UCSD-AML1 (cell line): ENCODE data around the gene DRAP1.
A peak's percentile ranks its signal among the peaks of the same experiment; 100 is the strongest.

Experiments
- DNase-seq: peaks from one replicate; lab custom pipeline; 2025; ENCODE audit not compliant: unreplicated experiment; lab: John Stamatoyannopoulos, UW

Gene DRAP1, protein sequence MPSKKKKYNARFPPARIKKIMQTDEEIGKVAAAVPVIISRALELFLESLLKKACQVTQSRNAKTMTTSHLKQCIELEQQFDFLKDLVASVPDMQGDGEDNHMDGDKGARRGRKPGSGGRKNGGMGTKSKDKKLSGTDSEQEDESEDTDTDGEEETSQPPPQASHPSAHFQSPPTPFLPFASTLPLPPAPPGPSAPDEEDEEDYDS

DNA sequence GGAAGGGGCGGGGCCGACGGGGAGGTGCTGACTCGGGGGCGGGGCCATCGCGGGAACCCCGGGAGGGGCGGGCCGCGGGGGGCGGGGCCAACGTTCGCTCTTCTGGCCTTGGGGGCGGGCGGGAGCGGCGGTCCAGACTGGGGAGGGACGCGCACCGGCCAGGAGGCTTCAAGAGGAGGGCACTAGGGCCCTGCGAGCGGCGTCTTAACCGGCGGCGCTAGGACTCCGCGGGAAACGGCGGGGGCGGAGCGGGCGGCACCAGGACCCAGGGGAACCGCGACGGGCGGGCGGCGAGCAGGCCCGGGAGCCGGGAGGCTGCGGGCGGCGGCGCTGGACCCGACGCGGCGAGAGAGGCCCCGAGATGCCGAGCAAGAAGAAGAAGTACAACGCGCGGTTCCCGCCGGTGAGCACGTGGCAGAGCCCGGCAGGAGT, at the start of gene DRAP1:
Gene DRAP1, plus strand, starts transcription at position 286 of the 432 bp plus-strand sequence. Its CDS starts 76 bp downstream, at position 362.
- DNase-seq: peak; percentile 99

DNA sequence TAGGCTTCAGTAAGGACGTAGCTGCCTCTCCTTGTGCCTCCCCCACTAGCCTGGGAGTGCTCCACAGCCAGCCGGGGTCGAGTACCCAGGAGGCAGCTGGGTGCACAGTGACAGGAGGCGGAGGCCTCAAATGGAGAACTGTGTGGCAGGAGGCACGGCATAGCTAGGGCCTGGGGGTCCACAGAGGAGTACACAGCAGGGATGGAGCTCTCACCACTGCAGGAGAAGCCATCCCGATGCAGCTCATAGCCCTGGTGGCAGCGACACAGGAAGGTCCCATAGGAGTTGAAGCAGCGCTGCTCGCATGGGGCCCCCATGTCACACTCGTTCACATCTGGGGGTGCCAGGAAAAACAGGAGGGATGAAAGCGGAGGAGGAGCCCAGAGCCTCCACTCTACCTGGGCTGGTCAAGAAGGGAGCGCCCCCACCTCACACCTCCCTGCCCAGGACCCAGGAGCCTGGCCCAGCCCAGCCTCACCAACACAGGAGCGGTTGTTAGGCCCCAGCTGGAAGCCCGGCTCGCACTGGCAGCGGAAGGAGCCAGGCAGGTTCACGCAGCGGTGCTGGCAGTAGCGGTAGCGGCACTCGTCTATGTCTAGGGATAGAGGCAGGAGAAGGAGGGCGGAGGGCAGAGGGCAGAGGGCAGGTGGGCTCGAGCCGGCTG, 49.5 kb upstream of the DRAP1 start:
- no peak for DNase-seq

DNA sequence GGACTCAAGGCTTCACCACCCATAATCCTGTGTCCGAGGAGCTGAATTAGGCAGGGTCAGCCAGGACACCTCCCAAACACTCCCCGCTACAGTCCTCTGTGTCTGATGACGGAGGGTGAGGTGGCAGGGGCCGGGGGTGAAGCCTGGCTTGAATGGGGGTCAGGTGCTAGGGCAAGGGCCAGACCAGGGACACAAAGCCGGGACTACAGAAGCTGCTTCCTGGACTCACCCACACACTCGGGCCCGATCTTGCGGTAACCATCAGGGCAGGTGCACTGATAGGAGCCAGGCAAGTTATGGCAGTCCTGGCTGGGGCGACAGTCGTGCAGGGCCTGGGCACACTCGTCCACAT, 48.9 kb upstream of the DRAP1 start:
- no peak for DNase-seq

DNA sequence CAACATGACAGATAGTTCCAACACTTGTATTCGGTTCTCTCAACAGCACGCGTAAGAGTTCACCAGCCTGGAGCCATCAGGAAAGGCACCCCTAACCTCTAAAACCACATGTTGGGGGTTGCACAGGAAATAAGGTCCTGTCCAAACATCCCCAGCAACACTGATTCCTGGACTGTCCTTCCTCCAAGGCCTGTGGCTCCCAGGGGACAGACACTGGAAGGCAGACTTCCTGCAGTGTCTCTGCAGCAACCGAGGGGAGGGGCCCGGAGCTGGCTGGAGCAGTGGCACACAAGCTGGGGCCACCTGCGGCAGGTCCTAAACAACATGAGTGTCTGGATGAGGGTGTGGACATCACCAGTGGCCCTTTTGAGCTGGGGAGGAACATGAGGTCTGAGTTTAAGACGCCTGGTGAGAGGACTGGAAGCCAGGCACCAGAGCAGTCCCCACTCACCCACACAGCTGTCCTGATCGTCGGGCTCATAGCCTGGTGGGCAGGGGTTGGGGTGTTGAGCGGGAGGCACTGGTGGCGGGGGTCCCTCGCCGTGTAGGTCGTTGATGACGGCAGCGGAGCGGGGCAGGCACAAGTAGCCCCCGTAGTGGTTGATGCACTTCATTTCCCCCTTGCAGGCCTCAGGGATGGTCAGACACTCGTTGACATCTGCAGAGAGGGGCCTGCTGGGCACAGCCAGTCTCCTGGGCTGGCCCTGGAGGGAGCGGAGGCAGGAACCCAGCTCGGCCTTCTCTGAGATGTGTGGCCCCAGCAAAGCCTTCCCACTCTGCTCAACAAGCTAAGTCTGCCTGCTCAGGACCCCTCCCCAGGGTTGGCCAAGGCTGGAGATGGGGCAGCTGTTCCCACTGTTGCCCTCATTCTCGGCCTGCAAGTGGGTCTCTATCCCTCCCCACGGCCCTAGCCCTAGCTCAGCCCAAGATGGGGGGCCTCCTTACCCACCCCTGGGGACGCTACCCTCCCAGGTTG, 48.2 kb upstream of the DRAP1 start:
- peak; percentile 72 for DNase-seq

DNA sequence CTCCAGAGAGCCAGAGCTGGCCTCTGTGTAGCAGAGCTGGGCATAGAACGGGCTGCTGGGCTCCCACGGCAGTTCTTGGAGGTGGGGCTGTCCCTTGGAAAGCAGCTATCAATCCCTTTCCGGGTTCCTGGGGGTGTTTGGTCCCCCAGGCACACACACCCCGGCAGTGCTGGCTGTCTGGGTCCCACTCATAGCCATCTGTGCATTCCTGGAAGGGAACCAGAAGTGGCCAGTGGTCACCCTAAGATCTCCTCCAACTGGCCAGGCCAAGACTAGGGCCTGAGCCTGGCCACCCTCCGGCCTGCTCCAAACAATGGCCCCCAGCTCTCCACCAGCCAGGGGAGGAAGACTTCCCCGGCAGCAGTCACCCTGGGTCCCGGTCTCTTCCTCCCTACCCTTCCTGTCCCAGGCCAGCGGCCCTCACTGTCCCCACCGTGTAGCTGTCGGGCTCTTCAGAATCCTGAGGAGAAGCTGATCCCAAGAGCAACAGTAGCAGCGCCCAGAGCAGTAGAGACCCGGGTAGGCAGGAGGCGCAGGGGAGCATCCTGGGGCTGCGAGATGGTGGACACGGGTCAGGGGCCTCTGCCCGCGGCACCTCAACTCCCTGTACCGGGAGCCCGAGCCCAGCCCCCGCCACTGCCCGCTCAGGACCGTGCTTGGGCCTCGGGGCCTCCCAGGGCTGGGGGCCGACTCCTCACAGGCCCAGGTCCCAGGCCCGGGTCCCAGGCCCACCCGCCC, 47.2 kb upstream of the DRAP1 start:
- DNase-seq: no peak

DNA sequence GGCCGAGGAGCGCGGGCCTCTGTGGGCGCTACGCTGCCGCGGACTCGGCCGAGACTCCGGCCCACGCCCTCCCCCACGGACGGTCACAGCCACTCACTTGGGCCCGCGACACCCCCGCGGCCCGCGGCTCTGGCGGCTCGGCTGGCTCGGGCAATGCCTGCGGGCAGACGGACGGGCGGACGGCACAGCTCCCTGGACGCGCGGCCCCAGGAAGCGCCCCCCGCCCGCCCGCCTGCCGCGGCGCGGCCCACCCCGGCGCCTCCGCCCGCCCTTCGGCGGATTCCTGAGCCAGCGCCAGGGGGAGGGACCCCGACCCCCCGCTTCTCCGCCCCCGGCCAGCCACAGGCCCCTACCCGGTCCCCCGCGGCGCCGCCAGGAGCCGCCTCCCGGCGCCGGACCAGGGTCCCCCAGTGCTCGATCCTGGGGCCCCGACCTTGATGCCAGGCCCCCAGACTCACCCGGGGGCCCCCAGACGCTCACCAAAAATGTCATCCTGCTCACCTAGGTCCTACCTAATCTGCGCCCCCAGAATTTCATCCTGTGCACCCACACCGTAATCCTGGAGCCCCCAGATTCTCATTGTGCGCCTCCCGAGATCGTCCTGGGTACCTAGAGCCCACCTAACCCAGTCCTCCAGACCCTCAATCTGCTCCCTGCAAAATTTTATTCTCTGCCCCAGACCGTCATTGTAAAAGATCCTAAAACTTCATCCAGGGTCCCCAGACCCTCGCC, 46.5 kb upstream of the DRAP1 start, which contains the start of gene EFEMP2:
Gene EFEMP2, minus strand, starts transcription at position 215 of the 732 bp plus-strand sequence. CDS start 446 bp downstream, outside the sequence.
- DNase-seq: no peak

DNA sequence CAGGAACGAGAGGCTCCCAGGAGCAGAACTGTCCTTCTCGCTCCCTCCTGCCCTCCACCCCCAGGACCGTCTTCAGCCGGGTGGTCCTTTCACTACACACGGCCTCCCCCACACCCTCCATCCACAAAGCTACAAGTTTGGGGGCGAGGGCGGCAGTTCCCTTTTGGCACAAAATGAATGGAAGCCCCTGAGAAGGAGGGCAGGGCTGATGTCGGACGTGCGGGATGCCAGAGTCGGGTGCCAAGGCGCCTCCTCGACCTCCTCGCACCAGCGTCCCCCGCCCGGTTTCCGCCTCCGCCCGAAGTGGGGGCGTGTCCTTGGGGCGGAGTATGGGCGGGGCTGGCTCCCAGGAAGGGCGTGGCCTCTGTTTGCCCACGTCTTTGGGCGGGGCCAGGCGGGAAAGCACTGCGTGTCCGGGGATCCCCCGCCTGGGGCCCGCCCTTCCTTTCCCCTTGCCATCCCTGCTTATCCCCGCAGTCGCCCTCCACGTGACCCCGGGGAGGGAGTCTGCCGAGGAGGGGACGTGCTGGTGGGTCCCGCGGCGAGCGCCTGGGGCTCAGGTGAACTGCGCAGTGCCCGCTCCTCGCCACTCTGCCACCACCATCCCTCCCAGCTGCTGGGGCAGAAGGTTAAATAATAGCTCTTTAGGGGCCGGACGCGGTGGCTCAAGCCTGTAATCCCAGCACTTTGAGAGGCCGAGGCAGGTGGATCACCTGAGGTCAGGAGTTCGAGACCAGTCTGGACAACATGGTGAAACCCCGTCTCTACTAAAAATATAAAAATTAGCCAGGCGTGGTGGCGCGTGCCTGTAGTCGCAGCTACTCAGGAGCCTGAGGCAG, 45.7 kb upstream of the DRAP1 start:
- DNase-seq: peak; percentile 95

DNA sequence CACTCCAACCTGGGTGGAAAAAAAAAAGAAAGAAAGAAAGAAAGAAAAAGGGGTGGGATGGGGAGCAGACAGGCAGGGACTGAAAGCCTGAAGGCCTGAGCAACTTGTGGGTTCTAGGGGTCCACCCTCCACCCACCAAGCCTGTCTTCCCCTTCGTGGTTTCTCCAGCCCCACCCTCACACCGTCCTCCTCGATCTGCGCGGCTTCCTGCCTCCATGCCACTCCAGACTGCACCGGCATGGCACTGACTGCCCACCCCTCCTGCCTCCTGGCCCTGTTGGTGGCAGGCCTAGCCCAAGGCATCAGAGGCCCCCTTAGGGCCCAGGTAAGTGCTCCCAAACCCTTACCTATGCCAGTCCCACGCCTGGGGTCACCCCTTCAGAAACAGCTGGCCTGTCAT, 39.6 kb upstream of the DRAP1 start, which contains the start of gene CTSW:
Gene CTSW, plus strand, starts transcription at position 221 of the 400 bp plus-strand sequence. Its CDS starts 18 bp downstream, at position 239.
- DNase-seq: peak; percentile 62

DNA sequence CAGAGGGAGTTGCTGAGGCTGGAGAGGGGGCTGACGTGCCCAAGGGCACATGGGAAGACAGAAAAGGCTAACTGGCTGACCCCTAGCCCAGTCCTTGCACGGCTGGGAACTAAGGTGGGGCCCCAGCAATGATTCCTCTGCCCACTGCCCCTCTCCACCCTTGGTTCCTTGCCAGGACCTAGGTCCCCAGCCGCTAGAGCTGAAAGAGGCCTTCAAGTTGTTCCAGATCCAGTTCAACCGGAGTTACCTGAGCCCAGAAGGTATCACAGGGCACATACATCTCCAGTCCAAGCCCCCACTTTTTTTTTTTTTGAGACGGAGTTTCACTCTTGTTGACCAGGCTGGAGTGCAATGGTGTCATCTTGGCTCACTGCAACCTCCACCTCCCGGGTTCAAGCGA, 39.2 kb upstream of the DRAP1 start:
- no peak for DNase-seq

DNA sequence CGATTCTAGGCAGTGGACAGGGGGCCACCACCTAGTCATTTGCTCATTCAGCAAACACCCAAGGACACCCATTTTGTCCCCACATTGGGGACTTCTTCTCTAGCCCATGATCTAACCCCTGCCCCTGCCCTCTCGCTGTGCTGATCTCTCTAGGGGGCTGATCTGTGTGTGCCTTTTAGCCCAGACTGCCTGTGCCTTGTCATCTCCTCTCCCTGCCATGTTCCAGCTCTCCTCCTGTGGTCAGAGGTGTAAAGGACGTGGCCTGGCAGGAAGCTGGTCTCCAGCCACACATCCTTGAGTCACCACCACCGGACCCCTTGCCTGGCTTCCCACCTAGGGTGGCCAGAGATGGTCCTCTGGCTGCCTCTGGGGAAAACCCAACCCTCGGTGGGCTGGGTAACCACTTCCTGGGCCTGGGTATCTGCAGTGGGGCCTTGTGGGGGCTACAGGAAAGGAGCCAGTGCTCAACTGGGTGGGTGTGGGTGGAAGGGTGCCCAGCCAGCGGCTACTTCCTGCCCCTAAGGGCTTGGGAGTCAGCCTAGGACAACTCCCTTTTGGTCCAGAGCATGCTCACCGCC, 38.3 kb upstream of the DRAP1 start:
- peak; percentile 33 for DNase-seq

DNA sequence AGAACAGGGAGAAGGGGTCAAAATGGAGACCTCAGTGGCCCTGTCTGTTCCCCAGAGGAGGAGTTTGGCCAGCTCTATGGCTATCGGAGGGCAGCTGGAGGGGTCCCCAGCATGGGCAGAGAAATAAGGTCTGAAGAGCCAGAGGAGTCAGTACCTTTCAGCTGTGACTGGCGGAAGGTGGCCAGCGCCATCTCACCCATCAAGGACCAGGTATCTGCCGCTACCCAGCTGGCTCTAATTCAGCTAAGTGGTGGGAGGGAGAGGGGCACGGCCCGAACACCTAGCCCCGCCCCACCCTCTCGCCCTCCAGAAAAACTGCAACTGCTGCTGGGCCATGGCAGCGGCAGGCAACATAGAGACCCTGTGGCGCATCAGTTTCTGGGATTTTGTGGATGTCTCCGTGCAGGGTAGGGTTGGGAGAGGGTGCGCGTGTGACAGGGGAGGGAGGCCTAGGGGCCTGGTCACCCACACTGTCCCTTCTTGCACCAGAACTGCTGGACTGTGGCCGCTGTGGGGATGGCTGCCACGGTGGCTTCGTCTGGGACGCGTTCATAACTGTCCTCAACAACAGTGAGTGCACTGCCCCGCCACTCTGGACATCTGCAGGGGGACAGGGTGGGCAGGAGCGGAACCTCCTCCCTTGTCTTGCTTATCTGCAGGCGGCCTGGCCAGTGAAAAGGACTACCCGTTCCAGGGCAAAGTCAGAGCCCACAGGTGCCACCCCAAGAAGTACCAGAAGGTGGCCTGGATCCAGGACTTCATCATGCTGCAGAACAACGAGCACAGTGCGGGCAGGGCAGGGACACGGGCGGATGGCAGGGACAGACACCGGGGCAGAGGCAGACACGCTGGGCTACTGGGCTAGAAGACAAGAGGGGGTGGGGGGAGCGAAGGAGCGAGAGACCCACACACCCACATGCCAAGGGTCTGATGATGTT, 36.8 kb upstream of the DRAP1 start:
- DNase-seq: no peak

DNA sequence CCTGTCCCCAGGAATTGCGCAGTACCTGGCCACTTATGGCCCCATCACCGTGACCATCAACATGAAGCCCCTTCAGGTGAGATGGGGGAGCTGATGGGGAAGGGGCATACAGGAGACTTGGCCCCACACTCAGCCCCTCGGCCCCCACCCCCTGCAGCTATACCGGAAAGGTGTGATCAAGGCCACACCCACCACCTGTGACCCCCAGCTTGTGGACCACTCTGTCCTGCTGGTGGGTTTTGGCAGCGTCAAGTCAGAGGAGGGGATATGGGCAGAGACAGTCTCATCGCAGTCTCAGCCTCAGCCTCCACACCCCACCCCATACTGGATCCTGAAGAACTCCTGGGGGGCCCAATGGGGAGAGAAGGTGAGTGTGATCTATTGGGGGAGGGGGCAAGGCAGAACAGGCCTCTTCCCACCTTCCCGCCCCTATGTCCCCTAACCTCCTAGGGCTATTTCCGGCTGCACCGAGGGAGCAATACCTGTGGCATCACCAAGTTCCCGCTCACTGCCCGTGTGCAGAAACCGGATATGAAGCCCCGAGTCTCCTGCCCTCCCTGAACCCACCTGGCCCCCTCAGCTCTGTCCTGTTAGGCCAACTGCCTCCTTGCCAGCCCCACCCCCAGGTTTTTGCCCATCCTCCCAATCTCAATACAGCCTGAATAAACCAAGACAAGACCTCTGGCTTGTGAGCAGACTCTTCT, 36.0 kb upstream of the DRAP1 start:
- no peak for DNase-seq

DNA sequence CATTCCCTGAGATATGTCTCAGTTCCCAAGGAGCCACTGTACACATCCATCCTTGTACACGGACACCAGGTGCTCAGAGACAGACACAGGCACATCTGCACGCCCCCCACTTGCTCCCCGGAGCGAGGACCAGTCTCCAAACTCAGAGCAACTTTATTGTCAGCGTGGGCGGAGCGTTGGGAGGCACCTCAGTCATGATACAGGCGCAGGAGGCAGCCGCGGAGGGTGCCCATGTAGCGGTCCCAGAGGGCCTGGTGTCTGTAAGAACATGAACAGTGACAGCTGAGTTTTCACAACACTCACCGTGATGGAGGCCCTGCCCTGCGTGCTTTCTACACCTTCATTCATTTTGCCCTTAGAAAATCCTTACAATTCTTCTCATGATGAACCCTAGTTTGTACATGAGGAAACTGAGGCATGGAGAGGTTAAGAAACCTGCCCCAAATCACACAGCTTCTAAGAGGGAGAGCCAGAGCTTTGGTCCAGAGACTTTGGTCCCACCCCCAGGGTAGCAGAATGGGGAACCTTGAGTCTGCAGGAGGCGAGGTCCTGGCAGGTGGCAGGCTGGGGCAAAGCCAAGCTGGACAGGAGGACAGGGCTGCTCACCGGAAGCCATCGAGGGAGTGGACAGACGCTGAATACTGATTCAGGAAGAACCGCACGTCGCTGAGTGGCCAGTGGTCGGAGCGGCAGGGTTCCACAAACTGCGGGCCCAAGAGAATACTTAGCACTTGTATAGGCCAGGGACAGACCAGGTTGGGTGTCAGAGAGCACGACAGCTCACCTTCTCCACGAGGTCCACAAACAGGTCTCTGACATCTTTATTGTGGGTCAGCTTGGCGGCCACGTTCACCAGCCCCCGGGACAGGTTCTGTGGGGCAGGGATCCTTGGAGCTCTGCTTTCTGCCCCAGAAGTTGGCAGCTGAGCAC, 35.2 kb upstream of the DRAP1 start:
- no peak for DNase-seq

DNA sequence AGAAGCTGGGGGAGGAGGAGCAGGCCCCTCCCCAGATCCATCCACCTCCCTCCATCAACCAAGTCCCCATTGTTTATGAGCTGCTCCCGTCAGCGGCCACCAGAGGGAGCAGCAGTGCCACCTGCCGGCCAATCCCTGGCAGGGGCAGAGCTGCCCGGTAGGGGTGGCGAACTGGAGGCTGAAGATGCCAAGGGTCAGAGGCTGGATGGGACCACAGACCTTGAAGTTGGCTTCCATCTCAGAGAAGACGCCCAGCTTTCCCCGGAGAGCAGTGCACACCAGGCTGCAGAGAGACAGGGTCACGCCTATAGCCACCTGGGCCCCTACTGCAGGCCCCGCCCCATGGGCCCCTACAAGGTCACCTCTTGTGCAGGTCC, 34.5 kb upstream of the DRAP1 start:
- DNase-seq: peak; percentile 81

DNA sequence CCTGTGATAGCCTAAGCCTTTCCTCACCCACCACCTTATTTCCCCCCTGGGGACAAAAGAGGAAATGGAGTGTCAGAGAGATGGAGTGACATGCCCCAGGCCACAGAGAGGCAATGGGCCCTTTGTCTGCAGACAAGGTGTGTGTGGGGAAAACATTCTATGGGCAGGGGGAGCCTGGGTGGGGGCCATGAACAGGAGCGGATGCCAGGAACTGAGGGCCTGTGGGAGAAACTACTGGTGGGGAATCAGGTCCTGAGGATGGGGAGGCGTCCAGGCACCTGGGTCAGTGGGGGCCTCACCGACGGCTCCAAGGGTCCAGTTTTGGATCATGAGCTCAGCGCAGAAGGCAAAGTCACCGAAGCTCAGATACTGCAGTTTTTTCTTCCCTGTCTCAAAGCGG, 34.0 kb upstream of the DRAP1 start:
- no peak for DNase-seq
